Trophoblast cell (in vitro differentiated cells and primary cell): Measurements from ENCODE around the gene MYOZ2.

ENCODE experiments used
- DNase-seq, 2 donors: peaks; one replicate each; pipeline ENCODE4 v3.0.0-alpha.2; 2016
- H2AFZ ChIP-seq: 2 replicates; pipeline ENCODE4 v1.6.1; 2013; ENCODE audit warnings: low read length, moderate library complexity, mild to moderate bottlenecking; ENCODE audit not compliant: insufficient read depth, poor library complexity
- H2AK5ac ChIP-seq: 2 replicates; pipeline ENCODE4 v1.6.1; 2013; ENCODE audit warnings: mild to moderate bottlenecking, low read length
- H2BK120ac ChIP-seq: 2 replicates; pipeline ENCODE4 v1.6.1; 2013; ENCODE audit warnings: low read length, mild to moderate bottlenecking, moderate library complexity; ENCODE audit not compliant: insufficient read depth, poor library complexity
- H2BK12ac ChIP-seq: 2 replicates; pipeline ENCODE4 v1.6.1; 2013; ENCODE audit warnings: mild to moderate bottlenecking, low read length, moderate library complexity
- H2BK5ac ChIP-seq: 2 replicates; pipeline ENCODE4 v1.6.1; 2013; ENCODE audit warnings: low read length, low read depth, moderate library complexity, mild to moderate bottlenecking; ENCODE audit not compliant: poor library complexity
- H3K14ac ChIP-seq: 2 replicates; pipeline ENCODE4 v1.6.1; 2013; ENCODE audit warnings: mild to moderate bottlenecking, low read length
- H3K18ac ChIP-seq: 2 replicates; pipeline ENCODE4 v1.6.1; 2013; ENCODE audit warnings: mild to moderate bottlenecking, low read length
- H3K23ac ChIP-seq: 2 replicates; pipeline ENCODE4 v1.6.1; 2013; ENCODE audit warnings: low read length
- H3K27ac ChIP-seq: 2 replicates; pipeline ENCODE4 v1.5.1; 2013; ENCODE audit warnings: low read depth, mild to moderate bottlenecking, inconsistent platforms, low read length, moderate library complexity
- H3K27me3 ChIP-seq: 2 replicates; pipeline ENCODE4 v1.6.1; 2013; ENCODE audit warnings: inconsistent platforms, mild to moderate bottlenecking, low read length, moderate library complexity; ENCODE audit not compliant: insufficient read depth
- H3K36me3 ChIP-seq, 2 experiments: 1 replicate in 1 of 2; 2 replicates in 1 of 2; pipeline ENCODE4 v1.6.1; 2013; ENCODE audit warnings: low read length in 2 of 2, mild to moderate bottlenecking in 2 of 2, moderate library complexity in 1 of 2; ENCODE audit not compliant: insufficient read depth in 2 of 2, control insufficient read depth in 1 of 2
- H3K4ac ChIP-seq: 2 replicates; pipeline ENCODE4 v1.6.1; 2013; ENCODE audit warnings: low read depth, mild to moderate bottlenecking, low read length, moderate library complexity
- H3K4me1 ChIP-seq, 2 experiments: 1 replicate in 1 of 2; 2 replicates in 1 of 2; pipeline ENCODE4 v1.6.1; 2013; ENCODE audit warnings: low read length in 2 of 2, mild to moderate bottlenecking in 2 of 2, moderate library complexity in 1 of 2; ENCODE audit not compliant: insufficient read depth in 2 of 2, control insufficient read depth in 1 of 2
- H3K4me2 ChIP-seq: 2 replicates; pipeline ENCODE4 v1.6.1; 2013; ENCODE audit warnings: inconsistent platforms, mild to moderate bottlenecking, low read length, moderate library complexity
- H3K4me3 ChIP-seq: 2 replicates; pipeline ENCODE4 v1.5.1; 2013; ENCODE audit warnings: mild to moderate bottlenecking, low read depth, low read length, inconsistent platforms
- H3K79me1 ChIP-seq: one replicate; pipeline ENCODE4 v1.6.1; 2013; ENCODE audit warnings: low read length
- H3K79me2 ChIP-seq: 2 replicates; pipeline ENCODE4 v1.6.1; 2013; ENCODE audit warnings: low read length, mild to moderate bottlenecking; ENCODE audit not compliant: control insufficient read depth, insufficient read depth, poor library complexity
- H3K9ac ChIP-seq: 2 replicates; pipeline ENCODE4 v1.6.1; 2013; ENCODE audit warnings: mild to moderate bottlenecking, low read length
- H3K9me3 ChIP-seq: 2 replicates; pipeline ENCODE4 v1.6.1; 2013; ENCODE audit warnings: low read depth, mild to moderate bottlenecking, control low read depth, inconsistent platforms, low read length; ENCODE audit not compliant: insufficient read depth
- H4K12ac ChIP-seq: 2 replicates; pipeline ENCODE4 v1.6.1; 2013; ENCODE audit warnings: low read depth, mild to moderate bottlenecking, low read length, moderate library complexity
- H4K8ac ChIP-seq: 2 replicates; pipeline ENCODE4 v1.6.1; 2013; ENCODE audit warnings: low read depth, mild to moderate bottlenecking, low read length, moderate library complexity
- H4K91ac ChIP-seq: one replicate; pipeline ENCODE4 v1.6.1; 2013; ENCODE audit warnings: low read depth, mild to moderate bottlenecking, low read length, moderate library complexity
- WGBS: extraction: QIAGEN DNeasy Blood & Tissue Kit; methylation state at CpG from one replicate; pipeline ENCODE4 v1.1.7; 2013; ENCODE audit warnings: missing lambda C conversion rate; ENCODE audit not compliant: insufficient read length, insufficient coverage; ENCODE audit errors: extremely low coverage; 5-methylcytosine and 5-hydroxymethylcytosine counted together

Gene MYOZ2

DNA sequence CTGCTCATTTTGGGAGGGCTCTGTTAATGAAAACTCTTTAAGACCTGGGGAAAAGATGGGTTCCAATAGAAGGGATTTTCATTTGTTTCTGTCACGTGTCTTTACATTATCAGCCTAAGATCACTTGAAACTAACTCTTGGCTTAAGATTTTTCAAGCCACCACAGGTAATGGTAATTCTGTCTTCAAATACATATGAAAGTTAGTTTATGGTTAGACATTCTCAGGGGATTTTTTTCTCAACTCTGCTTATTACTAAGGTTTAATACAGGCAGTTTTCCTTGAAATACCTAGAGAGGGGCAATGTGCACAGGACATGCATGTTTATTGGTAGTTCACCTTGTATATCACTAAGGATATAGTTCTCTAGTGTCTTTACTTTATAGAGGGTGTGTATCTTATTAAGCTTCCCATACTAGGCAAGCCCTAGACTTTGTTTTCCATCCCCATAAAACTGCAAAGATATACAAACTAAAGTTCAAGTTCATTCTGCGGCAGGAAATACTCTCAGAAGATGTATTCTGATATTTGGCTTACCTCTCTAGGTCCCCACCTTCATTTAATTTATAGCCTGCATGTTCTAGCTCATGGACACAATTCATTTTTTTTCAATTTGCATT lies 38.2 kb upstream of the MYOZ2 start:
- H2AFZ ChIP-seq, result no peak overlapping the region
- H3K4me2 ChIP-seq, result no peak overlapping the region
- DNase-seq, result no peak
- H2BK12ac ChIP-seq, result no peak overlapping the region
- no peak overlapping the region for H3K4me3 ChIP-seq
- no peak overlapping the region for H3K4ac ChIP-seq
- no peak overlapping the region for H3K14ac ChIP-seq
- no peak overlapping the region for H4K12ac ChIP-seq
- H3K9me3 ChIP-seq, result no peaks in the 10 kb centered on the region
- H3K79me2 ChIP-seq, result no peaks in the 10 kb centered on the region
- no peak overlapping the region for H2BK5ac ChIP-seq
- H3K23ac ChIP-seq, result no peak overlapping the region
- H3K27me3 ChIP-seq, result no peaks in the 10 kb centered on the region
- H2AK5ac ChIP-seq, result no peak overlapping the region
- H3K18ac ChIP-seq, result no peak overlapping the region
- no peak overlapping the region for H3K9ac ChIP-seq
- no peak overlapping the region for H4K91ac ChIP-seq
- no peaks in the 10 kb centered on the region for H3K79me1 ChIP-seq
- no peaks in the 10 kb centered on the region for H3K36me3 ChIP-seq
- H2BK120ac ChIP-seq, result no peak overlapping the region
- WGBS, result no CpG with 5 or more reads among the region's 2 CpGs
- no peak overlapping the region for H3K27ac ChIP-seq
- H4K8ac ChIP-seq, result no peak overlapping the region
- H3K4me1 ChIP-seq, result peaks cover 0 to 2% of the 10 kb centered on the region in 2 experiments

- Histone ChIP-seq H2BK12ac (no peak overlapping the region), H3K36me3 (no peaks in the 10 kb centered on the region), H3K9ac (no peak overlapping the region), H4K12ac (no peak overlapping the region), H3K79me1 (no peaks in the 10 kb centered on the region), H3K27ac (no peak overlapping the region), H4K91ac (no peak overlapping the region), H2AFZ (no peak overlapping the region), H3K4ac (no peak overlapping the region), H2BK120ac (no peak overlapping the region), H3K79me2 (no peaks in the 10 kb centered on the region), H4K8ac (no peak overlapping the region), H3K14ac (no peak overlapping the region), H2BK5ac (no peak overlapping the region), H3K9me3 (no peaks in the 10 kb centered on the region), H3K4me3 (no peak overlapping the region), H2AK5ac (no peak overlapping the region), H3K27me3 (no peaks in the 10 kb centered on the region), H3K4me2 (no peak overlapping the region), H3K4me1 (peaks cover 2 to 5% of the 10 kb centered on the region in 2 experiments), H3K23ac (no peak overlapping the region), H3K18ac (no peak overlapping the region)
- no peak for DNase-seq
- no CpG with 5 or more reads among the region's 1 CpG for WGBS
Measured at GRCh38 chr4:119098306-119098705, 37.3 kb upstream of the MYOZ2 start.

GRCh38 chr4:119099227-119099810 lies 36.3 kb upstream of the MYOZ2 start:
- no peak overlapping the region for H2BK120ac ChIP-seq
- H4K12ac ChIP-seq, result no peak overlapping the region
- no peaks in the 10 kb centered on the region for H3K27me3 ChIP-seq
- no peaks in the 10 kb centered on the region for H3K79me1 ChIP-seq
- no peak overlapping the region for H2BK5ac ChIP-seq
- H3K4ac ChIP-seq, result no peak overlapping the region
- H3K9ac ChIP-seq, result no peak overlapping the region
- no peak overlapping the region for H3K4me3 ChIP-seq
- H2BK12ac ChIP-seq, result no peak overlapping the region
- H2AFZ ChIP-seq, result no peak overlapping the region
- WGBS, result no CpG with 5 or more reads among the region's 1 CpG
- no peak overlapping the region for H3K18ac ChIP-seq
- no peaks in the 10 kb centered on the region for H3K79me2 ChIP-seq
- H4K91ac ChIP-seq, result no peak overlapping the region
- H3K4me2 ChIP-seq, result no peak overlapping the region
- H3K36me3 ChIP-seq, result no peaks in the 10 kb centered on the region
- no peak overlapping the region for H2AK5ac ChIP-seq
- no peak overlapping the region for H4K8ac ChIP-seq
- DNase-seq, result peak; percentile 52 to 92
- H3K23ac ChIP-seq, result no peak overlapping the region
- H3K27ac ChIP-seq, result no peak overlapping the region
- peaks cover 2 to 5% of the 10 kb centered on the region in 2 experiments for H3K4me1 ChIP-seq
- H3K14ac ChIP-seq, result no peak overlapping the region
- no peaks in the 10 kb centered on the region for H3K9me3 ChIP-seq

DNA sequence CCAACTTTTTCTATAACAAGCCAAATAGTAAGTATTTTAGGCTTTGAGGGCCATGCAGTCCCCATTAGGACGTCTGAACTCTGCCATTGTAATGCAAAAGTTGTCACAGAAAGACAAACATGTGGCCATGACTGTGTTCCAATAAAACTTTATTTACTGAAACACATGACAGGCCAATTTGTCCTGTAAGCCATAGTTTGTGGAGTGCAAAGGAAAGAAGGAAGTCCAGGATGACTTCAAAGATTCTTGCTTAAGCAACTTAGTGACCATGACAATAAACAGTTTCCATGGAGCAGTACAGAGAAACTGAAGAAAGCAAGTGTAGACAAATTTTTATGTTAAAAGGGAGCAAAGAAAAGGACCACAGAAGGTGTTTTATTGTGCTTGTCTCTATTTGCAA lies 35.0 kb upstream of the MYOZ2 start:
- WGBS, result no CpG with 5 or more reads among the region's 1 CpG
- H3K36me3 ChIP-seq, result no peaks in the 10 kb centered on the region
- no peak overlapping the region for H3K14ac ChIP-seq
- no peak overlapping the region for H2BK120ac ChIP-seq
- H2AFZ ChIP-seq, result no peak overlapping the region
- no peaks in the 10 kb centered on the region for H3K79me1 ChIP-seq
- H3K4ac ChIP-seq, result no peak overlapping the region
- no peak overlapping the region for H4K12ac ChIP-seq
- no peak overlapping the region for H2BK5ac ChIP-seq
- H3K27ac ChIP-seq, result no peak overlapping the region
- no peak overlapping the region for H3K4me3 ChIP-seq
- H3K23ac ChIP-seq, result no peak overlapping the region
- H3K9me3 ChIP-seq, result no peaks in the 10 kb centered on the region
- no peak for DNase-seq
- no peak overlapping the region for H3K4me2 ChIP-seq
- no peak overlapping the region for H4K91ac ChIP-seq
- no peak overlapping the region for H4K8ac ChIP-seq
- H2BK12ac ChIP-seq, result no peak overlapping the region
- H3K27me3 ChIP-seq, result no peaks in the 10 kb centered on the region
- peaks cover 2 to 5% of the 10 kb centered on the region in 2 experiments for H3K4me1 ChIP-seq
- H3K9ac ChIP-seq, result no peak overlapping the region
- no peak overlapping the region for H3K18ac ChIP-seq
- no peak overlapping the region for H2AK5ac ChIP-seq
- no peaks in the 10 kb centered on the region for H3K79me2 ChIP-seq
